ENCODE results near the gene MIOX.

The MIOX gene

GRCh38 chr22:50474710-50475651, 11.7 kb upstream of the MIOX start, which contains the start of gene SBF1:
SBF1 (minus strand) TSS chr22:50475035; CDS start chr22:50474840, 195 bp downstream.
- FAIRE-seq: no peak

- FAIRE-seq: no peak
Observed at GRCh38 chr22:50475652-50476002, 11.0 kb upstream of the MIOX start.

- FAIRE-seq: no peak
Observed at GRCh38 chr22:50476868-50477267, 9.8 kb upstream of the MIOX start.

GRCh38 chr22:50477923-50478322, 8.7 kb upstream of the MIOX start:
- no peak for FAIRE-seq

GRCh38 chr22:50479721-50480120, 6.9 kb upstream of the MIOX start:
- FAIRE-seq: no peak

- no peak for FAIRE-seq
Observed at GRCh38 chr22:50481045-50481439, 5.6 kb upstream of the MIOX start.

GRCh38 chr22:50481440-50482106, 5.1 kb upstream of the MIOX start, which contains the start of gene ADM2:
ADM2 (plus strand) TSS chr22:50481543; CDS start chr22:50481848, 305 bp downstream.
- no peak for FAIRE-seq

- FAIRE-seq: no peak
Observed at GRCh38 chr22:50482107-50483074, 4.3 kb upstream of the MIOX start.

GRCh38 chr22:50483106-50483505, 3.6 kb upstream of the MIOX start:
- FAIRE-seq: no peak

GRCh38 chr22:50483556-50483955, 3.1 kb upstream of the MIOX start:
- FAIRE-seq: no peak

- no peak for FAIRE-seq
Observed at GRCh38 chr22:50483977-50484853, 2.4 kb upstream of the MIOX start.

- FAIRE-seq: no peak
Observed at GRCh38 chr22:50485221-50486131, 1.2 kb upstream of the MIOX start.

GRCh38 chr22:50487290-50488005, 789 bp downstream of the MIOX start:
- no peak for FAIRE-seq

GRCh38 chr22:50488006-50488677, 1.5 kb downstream of the MIOX start:
- no peak for FAIRE-seq

GRCh38 chr22:50488886-50489285, 2.2 kb downstream of the MIOX start:
- no peak for FAIRE-seq

- FAIRE-seq: no peak
Observed at GRCh38 chr22:50489363-50490243, 2.9 kb downstream of the MIOX start.

GRCh38 chr22:50490531-50491308, 4.1 kb downstream of the MIOX start:
- no peak for FAIRE-seq
